Heart right ventricle (tissue), 16 donors: ENCODE data around the gene TIMP4. TPM values are rescaled to one million over a fixed set of nuclear protein-coding genes. Genes with fewer than 3 reads are reported as not detected.

Experiments
- ATAC-seq, 8 donors: fragments of 200-7000 bp; cut with Tn5 transposase; one replicate each; pipeline ENCODE4 v1.9.1; 2020; ENCODE audit warnings: mild to moderate bottlenecking in 8 of 8, moderate library complexity in 8 of 8, moderate number of reproducible peaks in 1 of 8
- DNase-seq, 2 donors: peaks; one replicate each; pipeline ENCODE4 v3.0.0-alpha.2; 2020
- H3K27ac ChIP-seq, 10 donors: fragments of 200-600 bp; sonication (generic) in 2 of 10; one replicate each; pipeline versions ENCODE4 v1.5.0 to v1.8.0; 2020 to 2022; ENCODE audit warnings: mild to moderate bottlenecking in 3 of 10
- H3K27me3 ChIP-seq, 7 donors: fragments of 200-600 bp; one replicate each; pipeline ENCODE4 v1.8.0; 2021 to 2022; ENCODE audit warnings: mild to moderate bottlenecking in 2 of 7
- H3K36me3 ChIP-seq, 9 donors: fragments of 200-600 bp; sonication (generic) in 1 of 9; one replicate each; pipeline versions ENCODE4 v1.5.0 to v1.8.0; 2020 to 2022; ENCODE audit warnings: mild to moderate bottlenecking in 2 of 9
- H3K4me1 ChIP-seq, 9 donors: fragments of 200-600 bp; sonication (generic) in 1 of 9; one replicate each; pipeline versions ENCODE4 v1.5.0 to v1.8.0; 2020 to 2022; ENCODE audit warnings: mild to moderate bottlenecking in 4 of 9
- H3K4me3 ChIP-seq, 10 donors: fragments of 200-600 bp; sonication (generic) in 2 of 10; one replicate each; pipeline versions ENCODE4 v1.5.0 to v1.8.0; 2020 to 2022; ENCODE audit warnings: mild to moderate bottlenecking in 7 of 10, moderate library complexity in 2 of 10
- H3K9me3 ChIP-seq, 11 donors: fragments of 200-600 bp in 10 of 11; sonication (generic) in 2 of 11; one replicate each; pipeline versions ENCODE4 v1.5.0 to v1.8.0; 2013 to 2022; ENCODE audit warnings: mild to moderate bottlenecking in 2 of 11, control low read depth in 1 of 11, moderate library complexity in 1 of 11
- WGBS, 2 donors: extraction: QIAGEN DNeasy Blood & Tissue Kit; methylation state at CpG; one replicate each; pipeline ENCODE4 v1.1.7; 2013; ENCODE audit warnings: inconsistent platforms in 1 of 2; 5-methylcytosine and 5-hydroxymethylcytosine counted together
- intact Hi-C, 10 donors: fragments of 100-400 bp; cut with DNase I; formaldehyde crosslinking; loops; one replicate each; pipeline versions ENCODE4 v1.11.1 to v1.14.2; 2022
- polyA plus RNA-seq, 2 donors: library from polyadenylated mRNA; stranded (reverse); fragments of 200-250 nt; gene quantifications; one replicate each; pipeline ENCODE4 v1.2.3, GENCODE V29; 2013
- total RNA-seq, 10 donors: library from RNA; stranded (reverse); fragmentation: NEBNext Ultra II Directional in 3 of 10; extraction: Animal tissue kit (Norgen Biotek cat#: 25700) in 3 of 10; gene quantifications; one replicate each; pipeline versions ENCODE4 v1.2.1 to v1.2.4, GENCODE V29; 2021 to 2023
- TF ChIP-seq, protein P1 (sequence below), 9 donors: fragments of 200-600 bp; sonication (generic) in 2 of 9; IDR thresholded peaks; one replicate each; pipeline versions ENCODE4 v1.5.0 to v1.8.0; 2021 to 2022; ENCODE audit warnings: antibody characterized with exemption in 9 of 9, mild to moderate bottlenecking in 5 of 9, moderate library complexity in 1 of 9
- donor health status: Arrhythmogenic right ventricular cardiomyopathy.
- donor health status: ischemic (EF 13 %, LVEDD 7.1; RV severe dilation, severe dysfunction).
- donor health status: healthy with polysubstance abuse.
- donor health status: DM: no; HTN: yes; CAD: no.
- donor health status: DM: no; HTN: no; CAD: no.
- donor health status: ischemic (EF 25% LVEDD 6.9; RV normal size, moderate dysfunction).
- donor health status: ischemic (EF 25% LVEDD 5.7; RV mildly dilated, moderate dysfunction).
- donor health status: healthy.
- donor health status: DM: yes; HTN: yes; CAD: no.
- donor health status: Ischemic cardiomyopathy.
- donor health status: ischemic (EF 35%, LVEDD 5.7; RV mildly dilated, moderate dysfunction).
- donor health status: nonischemic (EF 11% LVEDD 7.7; RV severe dilation, severe dysfunction).
- donor health status: DM: yes; HTN: yes; CAD: no.
- donor health status: PGD.
- donor health status: ischemic (EF 29% LVEDD 5.4; RV normal size, mild dysfunction).
- donor health status: nonischemic (EF 23%, LVEDD 6.1; RV moderate dilation, normal function).

Gene TIMP4
- total and polyA plus RNA-seq, 12 donors = 2.7 to 41.4 (median 8.0) TPM

DNA sequence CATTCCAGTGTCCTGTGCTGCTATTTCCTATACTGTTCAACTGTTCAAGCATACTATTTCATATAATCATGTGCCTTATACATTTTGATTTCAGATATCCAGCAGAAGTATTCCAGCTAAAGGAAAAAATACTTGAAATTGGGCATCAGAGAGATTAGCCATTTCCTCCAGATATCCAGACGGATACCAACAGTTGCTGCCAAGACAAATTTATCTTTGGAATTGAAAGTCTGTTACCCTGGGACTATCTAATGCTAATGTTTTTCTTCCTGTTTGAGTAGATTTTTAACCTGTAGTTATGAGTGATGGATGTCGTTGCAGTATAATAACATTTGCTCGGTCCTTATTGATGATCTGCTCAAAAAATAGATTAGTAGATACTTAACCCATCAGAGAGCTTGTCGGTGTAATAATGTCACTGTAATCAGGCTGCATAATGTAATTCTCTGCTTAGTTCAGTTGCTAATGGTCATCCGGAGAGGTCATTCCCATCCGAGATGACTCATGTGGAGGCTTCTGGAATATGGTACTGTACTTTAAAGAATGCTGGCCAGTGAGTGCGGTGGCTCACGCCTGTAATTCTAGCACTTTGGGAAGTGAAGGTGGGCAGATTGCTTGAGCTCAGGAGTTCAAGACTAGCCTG, 51.5 kb downstream of the TIMP4 start:
- H3K36me3 ChIP-seq = no peaks in the 10 kb centered on the region
- 48 to 59% methylated on average over 8 of the region's 8 CpGs for WGBS, 2 donors
- H3K9me3 ChIP-seq = no peaks in the 10 kb centered on the region
- H3K27ac ChIP-seq = no peak overlapping the region
- no peak overlapping the region for H3K4me3 ChIP-seq
- intact Hi-C loops = no loop called here
- H3K27me3 ChIP-seq = peaks cover 0 to 4% (median 0%) of the 10 kb centered on the region in 7 donors
- no peaks in the 10 kb centered on the region for H3K4me1 ChIP-seq
- TF ChIP-seq, protein P1, sequence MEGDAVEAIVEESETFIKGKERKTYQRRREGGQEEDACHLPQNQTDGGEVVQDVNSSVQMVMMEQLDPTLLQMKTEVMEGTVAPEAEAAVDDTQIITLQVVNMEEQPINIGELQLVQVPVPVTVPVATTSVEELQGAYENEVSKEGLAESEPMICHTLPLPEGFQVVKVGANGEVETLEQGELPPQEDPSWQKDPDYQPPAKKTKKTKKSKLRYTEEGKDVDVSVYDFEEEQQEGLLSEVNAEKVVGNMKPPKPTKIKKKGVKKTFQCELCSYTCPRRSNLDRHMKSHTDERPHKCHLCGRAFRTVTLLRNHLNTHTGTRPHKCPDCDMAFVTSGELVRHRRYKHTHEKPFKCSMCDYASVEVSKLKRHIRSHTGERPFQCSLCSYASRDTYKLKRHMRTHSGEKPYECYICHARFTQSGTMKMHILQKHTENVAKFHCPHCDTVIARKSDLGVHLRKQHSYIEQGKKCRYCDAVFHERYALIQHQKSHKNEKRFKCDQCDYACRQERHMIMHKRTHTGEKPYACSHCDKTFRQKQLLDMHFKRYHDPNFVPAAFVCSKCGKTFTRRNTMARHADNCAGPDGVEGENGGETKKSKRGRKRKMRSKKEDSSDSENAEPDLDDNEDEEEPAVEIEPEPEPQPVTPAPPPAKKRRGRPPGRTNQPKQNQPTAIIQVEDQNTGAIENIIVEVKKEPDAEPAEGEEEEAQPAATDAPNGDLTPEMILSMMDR (IDR thresholded peaks at IDR 0.05) = no peak
- DNase-seq (no peak), ATAC-seq (no peak)

Other genes starting within 250 kb of the TIMP4 start
- 1 to 10 TPM in 4 of 10 donors, under 1 TPM in 5, not detected in 1; 0.09 to 2.6 (median 0.70) TPM for gene SYN2, start 154.5 kb downstream of the TIMP4 start, total RNA-seq
- 1 to 10 TPM; 1.8 to 3.1 TPM for gene SYN2, start 154.5 kb downstream of the TIMP4 start, polyA plus RNA-seq
- 10 to 100 TPM; 12.4 to 31.5 (median 16.7) TPM for gene PPARG, start 130.2 kb upstream of the TIMP4 start, total RNA-seq
- gene PPARG, start 130.2 kb upstream of the TIMP4 start, polyA plus RNA-seq = 10 to 100 TPM; 10.8 to 15.1 TPM